Measurements from ENCODE around the gene KRT3.

GRCh38 chr12:52784909-52785308 is 11.0 kb downstream of the KRT3 start:
- TF ChIP-seq, protein P1, sequence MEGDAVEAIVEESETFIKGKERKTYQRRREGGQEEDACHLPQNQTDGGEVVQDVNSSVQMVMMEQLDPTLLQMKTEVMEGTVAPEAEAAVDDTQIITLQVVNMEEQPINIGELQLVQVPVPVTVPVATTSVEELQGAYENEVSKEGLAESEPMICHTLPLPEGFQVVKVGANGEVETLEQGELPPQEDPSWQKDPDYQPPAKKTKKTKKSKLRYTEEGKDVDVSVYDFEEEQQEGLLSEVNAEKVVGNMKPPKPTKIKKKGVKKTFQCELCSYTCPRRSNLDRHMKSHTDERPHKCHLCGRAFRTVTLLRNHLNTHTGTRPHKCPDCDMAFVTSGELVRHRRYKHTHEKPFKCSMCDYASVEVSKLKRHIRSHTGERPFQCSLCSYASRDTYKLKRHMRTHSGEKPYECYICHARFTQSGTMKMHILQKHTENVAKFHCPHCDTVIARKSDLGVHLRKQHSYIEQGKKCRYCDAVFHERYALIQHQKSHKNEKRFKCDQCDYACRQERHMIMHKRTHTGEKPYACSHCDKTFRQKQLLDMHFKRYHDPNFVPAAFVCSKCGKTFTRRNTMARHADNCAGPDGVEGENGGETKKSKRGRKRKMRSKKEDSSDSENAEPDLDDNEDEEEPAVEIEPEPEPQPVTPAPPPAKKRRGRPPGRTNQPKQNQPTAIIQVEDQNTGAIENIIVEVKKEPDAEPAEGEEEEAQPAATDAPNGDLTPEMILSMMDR (IDR thresholded peaks at IDR 0.05; ENCODE audit: insufficient read depth, low read length, poor library complexity, severe bottlenecking) = no peak
- no peak for TF ChIP-seq EZH2phosphoT487 (conservative IDR thresholded peaks at IDR 0.05; ENCODE audit: low read length)

Data from SU-DHL-6 (cell line).